Neural progenitor cell (in vitro differentiated cells): ENCODE results near the gene SMIM28.

Experiments used
- CTCF ChIP-seq: fragments of 200-600 bp; sonication (generic); IDR thresholded peaks from 2 replicates; pipeline ENCODE4 v1.5.1; 2017; ENCODE audit warnings: antibody characterized with exemption, mild to moderate bottlenecking
- EZH2 ChIP-seq: fragments of 200-600 bp; sonication (generic); IDR thresholded peaks from 2 replicates; pipeline ENCODE4 v1.6.1; 2017; ENCODE audit warnings: antibody characterized with exemption, mild to moderate bottlenecking, moderate library complexity
- EZH2phosphoT487 ChIP-seq: fragments of 200-600 bp; sonication (generic); IDR thresholded peaks from 2 replicates; pipeline ENCODE4 v1.6.1; 2017; ENCODE audit warnings: antibody characterized with exemption

- TF ChIP-seq CTCF (no peak), EZH2 (no peak), EZH2phosphoT487 (no peak)
These were observed 46.9 kb upstream of the SMIM28 start for GRCh38 chr6:138330763-138331162.
